Peyer's patch (tissue), 4 donors: ENCODE data around the gene LRRC17. TPM values are rescaled to one million over a fixed set of nuclear protein-coding genes. Genes with fewer than 3 reads are reported as not detected.
A peak's percentile ranks its signal among the peaks of the same experiment; 100 is the strongest.
"Not testable (repeated sequence)": the region's sequence is repeated elsewhere in the genome, so short reads cannot be mapped to it uniquely, and the experiment has no call there.

ENCODE experiments used
- DNase-seq, 3 donors: peaks; one replicate each; pipeline ENCODE4 v3.0.0-alpha.2; 2017 to 2019
- H3K27ac ChIP-seq, 4 donors: fragments of 200-600 bp; sonication (generic); one replicate each; pipeline ENCODE4 v1.5.1; 2016 to 2019
- H3K27me3 ChIP-seq, 2 donors: fragments of 200-600 bp; sonication (generic); one replicate each; pipeline ENCODE4 v1.5.1; 2019
- H3K36me3 ChIP-seq, 3 donors: fragments of 200-600 bp; sonication (generic); one replicate each; pipeline ENCODE4 v1.5.1; 2016 to 2019
- H3K4me1 ChIP-seq, 4 donors: fragments of 200-600 bp; sonication (generic); one replicate each; pipeline ENCODE4 v1.5.1; 2016 to 2019
- H3K4me3 ChIP-seq, 4 donors: fragments of 200-600 bp; sonication (generic); 1 replicate in 3 of 4; 2 replicates in 1 of 4; pipeline ENCODE4 v1.5.1; 2016 to 2019; ENCODE audit warnings: mild to moderate bottlenecking in 1 of 4
- H3K9me3 ChIP-seq, 4 donors: fragments of 200-600 bp; sonication (generic); one replicate each; pipeline ENCODE4 v1.5.1; 2016 to 2019; ENCODE audit warnings: mild to moderate bottlenecking in 1 of 4
- CTCF ChIP-seq, 6 experiments: fragments of 450-650 bp in 4 of 6; fragments of 200-600 bp in 2 of 6; sonication (generic) in 1 of 6; IDR thresholded peaks; one replicate each; pipeline ENCODE4 v1.5.1; 2017 to 2019; ENCODE audit warnings: antibody characterized with exemption in 6 of 6, mild to moderate bottlenecking in 3 of 6, moderate library complexity in 1 of 6
- POLR2A ChIP-seq, 2 donors: fragments of 450-650 bp; IDR thresholded peaks; one replicate each; pipeline ENCODE4 v1.5.1; 2017; ENCODE audit warnings: antibody characterized with exemption in 2 of 2, mild to moderate bottlenecking in 2 of 2, moderate library complexity in 2 of 2
- total RNA-seq, 4 donors: library from RNA; depleted of rRNA; stranded (reverse); fragments of >200 nt; gene quantifications; one replicate each; pipeline ENCODE4 v1.1.0, GENCODE V29; 2016

Gene LRRC17
- total RNA-seq, 4 donors from 2014 or later: 0.40 to 5.8 (median 2.1) TPM

DNA sequence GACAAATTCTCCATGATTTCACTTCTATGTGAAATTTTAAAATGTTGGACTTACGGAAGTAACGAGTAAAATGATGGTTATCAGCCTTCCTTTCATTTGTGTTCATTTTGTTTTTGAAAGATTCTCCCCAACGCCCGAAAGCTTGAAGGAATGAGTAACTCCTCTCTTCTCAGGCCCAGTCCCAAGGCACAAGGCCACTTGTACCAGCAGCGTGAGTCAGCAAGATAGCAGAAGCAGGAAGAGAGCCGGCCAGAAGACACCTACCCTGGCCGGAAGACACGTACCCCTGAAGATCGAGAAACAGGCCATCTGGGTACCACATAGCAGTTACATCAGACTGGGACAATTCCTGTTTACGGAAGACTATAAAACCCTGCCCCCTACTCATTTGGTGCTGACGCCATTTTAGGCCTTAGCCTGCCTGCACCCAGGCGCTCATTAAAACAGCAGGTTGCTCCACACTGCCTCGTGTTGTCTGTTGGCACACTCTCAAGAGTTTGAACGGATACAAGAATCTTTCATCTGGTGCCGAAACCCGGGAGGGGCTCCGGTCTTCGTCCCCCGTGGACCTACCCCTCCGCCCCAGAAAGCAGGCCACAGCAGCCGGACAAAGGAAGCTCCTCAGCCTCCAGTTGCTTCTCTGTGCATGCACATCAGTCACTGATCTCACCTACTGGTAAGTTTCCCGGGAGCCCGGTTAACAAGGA, 60.4 kb downstream of the LRRC17 start:
- Histone ChIP-seq H3K27me3 (no peaks in the 10 kb centered on the region), H3K36me3 (no peaks in the 10 kb centered on the region), H3K27ac (no peak overlapping the region), H3K4me3 (no peak overlapping the region), H3K4me1 (no peaks in the 10 kb centered on the region), H3K9me3 (no peaks in the 10 kb centered on the region)
- no peak for TF ChIP-seq POLR2A (IDR thresholded peaks at IDR 0.05)
- no peak for TF ChIP-seq CTCF (IDR thresholded peaks at IDR 0.05)
- no peak for DNase-seq

GRCh38 chr7:102974366-102975236, 61.8 kb downstream of the LRRC17 start:
- TF ChIP-seq POLR2A (IDR thresholded peaks at IDR 0.05): no peak
- TF ChIP-seq CTCF (IDR thresholded peaks at IDR 0.05): no peak
- DNase-seq: no peak
- no peak overlapping the region for H3K4me3 ChIP-seq
- no peaks in the 10 kb centered on the region for H3K27me3 ChIP-seq
- no peaks in the 10 kb centered on the region for H3K4me1 ChIP-seq
- H3K36me3 ChIP-seq: no peaks in the 10 kb centered on the region
- H3K9me3 ChIP-seq: no peaks in the 10 kb centered on the region
- no peak overlapping the region for H3K27ac ChIP-seq

DNA sequence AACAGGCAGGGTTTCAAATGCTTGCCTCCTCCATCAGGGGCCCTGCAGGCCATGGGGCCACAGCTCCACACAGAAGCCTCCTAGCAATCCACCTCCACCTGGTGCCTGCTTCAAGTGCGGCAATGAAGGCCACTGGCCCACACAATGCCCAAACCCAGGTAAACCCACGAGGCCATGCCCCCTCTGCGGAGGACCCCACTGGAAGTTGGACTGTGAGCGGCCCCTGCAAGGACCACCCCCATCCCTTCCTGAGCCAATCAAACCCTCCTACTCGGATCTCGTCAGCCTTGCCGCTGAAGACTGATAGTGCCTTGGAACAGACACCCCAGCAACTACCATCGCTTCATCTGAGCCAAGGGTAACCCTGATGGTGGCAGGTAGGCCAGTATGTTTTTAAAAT, 63.1 kb downstream of the LRRC17 start:
- no peaks in the 10 kb centered on the region for H3K9me3 ChIP-seq
- no peaks in the 10 kb centered on the region for H3K36me3 ChIP-seq
- no peak overlapping the region for H3K4me3 ChIP-seq
- DNase-seq: no peak
- H3K4me1 ChIP-seq: no peaks in the 10 kb centered on the region
- H3K27ac ChIP-seq: no peak overlapping the region
- no peaks in the 10 kb centered on the region for H3K27me3 ChIP-seq
- no peak for TF ChIP-seq CTCF (IDR thresholded peaks at IDR 0.05)
- TF ChIP-seq POLR2A (IDR thresholded peaks at IDR 0.05): no peak

DNA sequence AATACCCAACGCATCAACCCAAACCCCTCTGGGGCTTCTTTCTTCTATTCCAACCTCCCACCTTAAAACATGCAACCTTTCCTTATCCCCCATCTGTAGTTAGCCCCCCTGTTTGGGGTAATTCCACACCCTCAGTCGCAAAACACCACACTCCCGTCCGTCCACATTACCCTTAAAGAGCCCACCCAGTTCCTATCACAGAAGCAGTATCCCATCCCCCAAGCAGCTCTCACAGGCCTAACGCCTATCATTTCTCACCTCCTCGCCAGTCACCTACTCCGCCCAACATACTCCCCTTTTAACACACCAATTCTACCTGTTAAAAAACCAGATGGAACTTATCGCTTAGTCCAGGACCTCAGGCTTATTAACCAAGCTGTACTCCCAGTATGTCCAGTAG, 63.7 kb downstream of the LRRC17 start:
- no peak overlapping the region for H3K4me3 ChIP-seq
- H3K9me3 ChIP-seq: no peaks in the 10 kb centered on the region
- H3K36me3 ChIP-seq: no peaks in the 10 kb centered on the region
- H3K27ac ChIP-seq: no peak overlapping the region
- no peaks in the 10 kb centered on the region for H3K4me1 ChIP-seq
- DNase-seq: no peak
- TF ChIP-seq POLR2A (IDR thresholded peaks at IDR 0.05) (no peak), CTCF (IDR thresholded peaks at IDR 0.05) (no peak)
- no peaks in the 10 kb centered on the region for H3K27me3 ChIP-seq

GRCh38 chr7:102977586-102977985, 64.8 kb downstream of the LRRC17 start:
- not testable (repeated sequence) for H3K27me3 ChIP-seq, H3K27ac ChIP-seq, H3K4me1 ChIP-seq, H3K9me3 ChIP-seq, DNase-seq, H3K36me3 ChIP-seq, H3K4me3 ChIP-seq

- DNase-seq: peak in 1 of 3 donors; percentile 56
These were observed 65.5 kb downstream of the LRRC17 start for GRCh38 chr7:102978284-102978683.

More at GRCh38 chr7:102978284-102978683, 65.5 kb downstream of the LRRC17 start:
- H3K27ac ChIP-seq: no peak overlapping the region
- TF ChIP-seq POLR2A (IDR thresholded peaks at IDR 0.05) (no peak), CTCF (IDR thresholded peaks at IDR 0.05) (no peak)
- no peaks in the 10 kb centered on the region for H3K27me3 ChIP-seq
- no peaks in the 10 kb centered on the region for H3K9me3 ChIP-seq
- H3K36me3 ChIP-seq: no peaks in the 10 kb centered on the region
- no peaks in the 10 kb centered on the region for H3K4me1 ChIP-seq
- H3K4me3 ChIP-seq: no peak overlapping the region
